ENCODE measurements around the gene HEXIM2.

HEXIM2 gene

GRCh38 chr17:45148183-45149036 lies 13.3 kb upstream of the HEXIM2 start, which contains the start of gene HEXIM1 (continued):
- TF ChIP-seq ZNF645 (tag by site-specific recombination; IDR thresholded peaks at IDR 0.05) (peak; percentile 99), ZNF37A (tag by site-specific recombination; IDR thresholded peaks at IDR 0.05) (no peak), ZNF138 (tag by site-specific recombination; IDR thresholded peaks at IDR 0.05; ENCODE audit: borderline replicate concordance) (no peak), ZNF561 (tag by site-specific recombination; IDR thresholded peaks at IDR 0.05; ENCODE audit: borderline replicate concordance) (peak; percentile 91), ZBTB20 (tag by site-specific recombination; IDR thresholded peaks at IDR 0.05) (peak; percentile 67; the same call in 1 of the 2 replicates), ZNF639 (tag by site-specific recombination; IDR thresholded peaks at IDR 0.05) (peak; percentile 99), ZNF48 (tag by site-specific recombination; IDR thresholded peaks at IDR 0.05) (0 out of 2 replicates have a peak, but pooled peaks have one; percentile 87), ZIC2 (tag by site-specific recombination; IDR thresholded peaks at IDR 0.05) (peak; percentile 61), YY2 (tag by site-specific recombination; IDR thresholded peaks at IDR 0.05) (peak; percentile 92), ZNF391 (tag by site-specific recombination; IDR thresholded peaks at IDR 0.05; ENCODE audit: borderline replicate concordance, low read depth) (peak; percentile 100), ZBTB7A (tag by site-specific recombination; IDR thresholded peaks at IDR 0.05; ENCODE audit: low read depth) (peak; percentile 100), ZBTB44 (tag by site-specific recombination; IDR thresholded peaks at IDR 0.05) (no peak), ZNF76 (tag by site-specific recombination; IDR thresholded peaks at IDR 0.05; ENCODE audit: borderline replicate concordance, low read depth) (peak; percentile 97), BCL11A (tag by site-specific recombination; IDR thresholded peaks at IDR 0.05; ENCODE audit: low read depth) (peak; percentile 96), ZSCAN30 (tag by site-specific recombination; IDR thresholded peaks at IDR 0.05) (peak; percentile 96), ZNF654 (tag by site-specific recombination; IDR thresholded peaks at IDR 0.05; ENCODE audit: low read depth) (peak; percentile 44), ZNF791 (tag by site-specific recombination; IDR thresholded peaks at IDR 0.05) (peak; percentile 59; the same call in 1 of the 2 replicates), ZNF366 (tag by site-specific recombination; conservative IDR thresholded peaks at IDR 0.05) (peak; percentile 100), ZNF426 (tag by site-specific recombination; IDR thresholded peaks at IDR 0.05) (no peak), GLI4 (tag by site-specific recombination; IDR thresholded peaks at IDR 0.05) (peak; percentile 100), CTCF (tag by site-specific recombination; IDR thresholded peaks at IDR 0.05) (peak; percentile 40; the same call in 1 of the 2 replicates), ZNF292 (tag by site-specific recombination; IDR thresholded peaks at IDR 0.05; ENCODE audit: borderline replicate concordance, low read depth) (no peak), ZNF692 (tag by site-specific recombination; IDR thresholded peaks at IDR 0.05) (peak; percentile 94), ZNF785 (tag by site-specific recombination; IDR thresholded peaks at IDR 0.05) (peak; percentile 100), PATZ1 (tag by site-specific recombination; IDR thresholded peaks at IDR 0.05) (peak; percentile 99), ZNF701 (tag by site-specific recombination; IDR thresholded peaks at IDR 0.05) (peak; percentile 88), PRDM1 (tag by site-specific recombination; IDR thresholded peaks at IDR 0.05) (peak; percentile 43; the same call in 1 of the 2 replicates), ZNF521 (tag by site-specific recombination; IDR thresholded peaks at IDR 0.05) (no peak), KLF16 (tag by site-specific recombination; IDR thresholded peaks at IDR 0.05) (peak; percentile 100), ZFHX2 (tag by site-specific recombination; conservative IDR thresholded peaks at IDR 0.05) (peak; percentile 98)

All from HEK293 (cell line).